ENCODE data around the gene GPC6.

DNA sequence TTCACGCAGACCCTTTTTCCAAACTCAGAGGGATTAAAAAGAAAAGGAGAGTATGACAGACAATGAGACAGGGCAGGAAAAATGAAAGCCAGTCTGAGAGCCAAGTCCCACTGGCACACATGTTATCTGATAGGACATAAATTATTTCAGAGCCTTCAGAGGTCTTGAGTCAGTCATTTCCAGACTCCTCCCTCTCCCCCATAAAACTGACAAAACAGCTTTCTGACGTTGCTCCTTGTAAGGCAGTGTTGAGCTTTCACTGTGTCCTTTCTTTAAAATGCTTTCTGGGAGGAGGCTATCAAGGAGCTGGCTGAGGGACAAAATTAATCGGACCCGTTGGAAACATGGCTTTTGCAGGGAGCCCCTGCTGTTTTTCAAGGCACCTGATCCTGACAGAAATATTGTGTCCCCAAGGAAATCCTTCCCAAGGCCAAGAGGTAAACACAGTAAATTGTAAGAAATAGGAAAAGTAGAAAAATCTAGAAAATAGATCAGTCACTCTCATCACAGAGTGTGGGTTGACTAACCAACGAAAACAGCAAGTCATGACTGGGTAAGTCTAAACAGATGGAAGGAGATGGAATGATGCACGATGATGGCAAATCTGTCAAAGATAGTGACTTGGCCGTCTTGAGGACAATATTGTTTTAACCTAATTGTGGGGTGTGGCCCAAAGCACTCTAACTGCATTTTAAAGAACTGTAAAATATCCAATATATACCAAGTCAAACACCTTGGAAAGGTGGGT lies 1163.2 kb downstream of the GPC6 start:
- TF ChIP-seq, protein P1, sequence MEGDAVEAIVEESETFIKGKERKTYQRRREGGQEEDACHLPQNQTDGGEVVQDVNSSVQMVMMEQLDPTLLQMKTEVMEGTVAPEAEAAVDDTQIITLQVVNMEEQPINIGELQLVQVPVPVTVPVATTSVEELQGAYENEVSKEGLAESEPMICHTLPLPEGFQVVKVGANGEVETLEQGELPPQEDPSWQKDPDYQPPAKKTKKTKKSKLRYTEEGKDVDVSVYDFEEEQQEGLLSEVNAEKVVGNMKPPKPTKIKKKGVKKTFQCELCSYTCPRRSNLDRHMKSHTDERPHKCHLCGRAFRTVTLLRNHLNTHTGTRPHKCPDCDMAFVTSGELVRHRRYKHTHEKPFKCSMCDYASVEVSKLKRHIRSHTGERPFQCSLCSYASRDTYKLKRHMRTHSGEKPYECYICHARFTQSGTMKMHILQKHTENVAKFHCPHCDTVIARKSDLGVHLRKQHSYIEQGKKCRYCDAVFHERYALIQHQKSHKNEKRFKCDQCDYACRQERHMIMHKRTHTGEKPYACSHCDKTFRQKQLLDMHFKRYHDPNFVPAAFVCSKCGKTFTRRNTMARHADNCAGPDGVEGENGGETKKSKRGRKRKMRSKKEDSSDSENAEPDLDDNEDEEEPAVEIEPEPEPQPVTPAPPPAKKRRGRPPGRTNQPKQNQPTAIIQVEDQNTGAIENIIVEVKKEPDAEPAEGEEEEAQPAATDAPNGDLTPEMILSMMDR (optimal IDR thresholded peaks at IDR 0.05 in 1 of 3, IDR thresholded peaks at IDR 0.05 in 1 of 3, conservative IDR thresholded peaks at IDR 0.05 in 1 of 3; ENCODE audit: extremely low read depth in 1 of 3, insufficient read depth in 2 of 3, low read length in 3 of 3): no peak
- no peak for TF ChIP-seq EZH2 (IDR thresholded peaks at IDR 0.05; ENCODE audit: low read length)

All from keratinocyte (primary cell).